H9 (cell line): Measurements from ENCODE around the gene FRMD4B. TPM values are rescaled to one million over a fixed set of nuclear protein-coding genes. Genes with fewer than 3 reads are reported as not detected.

ENCODE experiments used
- DNase-seq: peaks from one replicate; pipeline ENCODE4 v3.0.0-alpha.2; 2017
- H2AFZ ChIP-seq: one replicate; pipeline ENCODE4 v1.6.1; 2013; ENCODE audit warnings: mild to moderate bottlenecking, low read length, control low read depth, moderate library complexity
- H2AK5ac ChIP-seq: 2 replicates; pipeline ENCODE4 v1.6.1; 2013; ENCODE audit warnings: low read length, control low read depth, mixed read lengths; ENCODE audit not compliant: insufficient read length
- H2BK120ac ChIP-seq: one replicate; pipeline ENCODE4 v1.6.1; 2013; ENCODE audit warnings: low read depth, mild to moderate bottlenecking, low read length, control low read depth, inconsistent platforms; ENCODE audit not compliant: poor library complexity, severe bottlenecking
- H2BK12ac ChIP-seq: 2 replicates; pipeline ENCODE4 v1.6.1; 2013; ENCODE audit warnings: low read length, control low read depth, mixed read lengths, low read depth; ENCODE audit not compliant: insufficient read length
- H2BK15ac ChIP-seq: 2 replicates; pipeline ENCODE4 v1.6.1; 2013; ENCODE audit warnings: low read depth, low read length, control low read depth
- H2BK20ac ChIP-seq: one replicate; pipeline ENCODE4 v1.6.1; 2013; ENCODE audit warnings: low read depth, mild to moderate bottlenecking, low read length, control low read depth, inconsistent platforms; ENCODE audit not compliant: poor library complexity, severe bottlenecking
- H2BK5ac ChIP-seq: 2 replicates; pipeline ENCODE4 v1.6.1; 2013; ENCODE audit warnings: low read length, control low read depth, mixed read lengths; ENCODE audit not compliant: insufficient read length
- H3K14ac ChIP-seq: 2 replicates; pipeline ENCODE4 v1.6.1; 2013; ENCODE audit warnings: low read length, control low read depth; ENCODE audit not compliant: insufficient read depth
- H3K18ac ChIP-seq: 2 replicates; pipeline ENCODE4 v1.6.1; 2013; ENCODE audit warnings: low read depth, mild to moderate bottlenecking, mixed read lengths, low read length, control low read depth; ENCODE audit not compliant: insufficient read length
- H3K23ac ChIP-seq: 2 replicates; pipeline ENCODE4 v1.6.1; 2013; ENCODE audit warnings: low read length, control low read depth, mixed read lengths, low read depth; ENCODE audit not compliant: insufficient read length
- H3K23me2 ChIP-seq: 2 replicates; pipeline ENCODE4 v1.6.1; 2013; ENCODE audit warnings: low read depth, mild to moderate bottlenecking, mixed read lengths, low read length, control low read depth; ENCODE audit not compliant: insufficient read length, poor library complexity, severe bottlenecking
- H3K27ac ChIP-seq: 2 replicates; pipeline ENCODE4 v1.5.1; 2013; ENCODE audit warnings: low read length, control low read depth, mixed read lengths, low read depth; ENCODE audit not compliant: insufficient read length
- H3K27me3 ChIP-seq: 2 replicates; pipeline ENCODE4 v1.6.1; 2013; ENCODE audit warnings: low read length, control low read depth, inconsistent platforms; ENCODE audit not compliant: insufficient read depth
- H3K4ac ChIP-seq: 2 replicates; pipeline ENCODE4 v1.6.1; 2013; ENCODE audit warnings: low read depth, mild to moderate bottlenecking, control low read depth, inconsistent platforms, low read length, moderate library complexity
- H3K4me1 ChIP-seq: 2 replicates; pipeline ENCODE4 v1.6.1; 2013; ENCODE audit warnings: low read length, control low read depth, inconsistent platforms; ENCODE audit not compliant: insufficient read depth
- H3K4me2 ChIP-seq: 2 replicates; pipeline ENCODE4 v1.6.1; 2013; ENCODE audit warnings: low read length, control low read depth, mixed read lengths; ENCODE audit not compliant: insufficient read length, insufficient read depth
- H3K56ac ChIP-seq: 2 replicates; pipeline ENCODE4 v1.6.1; 2013; ENCODE audit warnings: low read depth, mild to moderate bottlenecking, mixed read lengths, low read length, control low read depth; ENCODE audit not compliant: insufficient read length
- H3K79me1 ChIP-seq: 2 replicates; pipeline ENCODE4 v1.6.1; 2013; ENCODE audit warnings: low read depth, mild to moderate bottlenecking, moderate library complexity, low read length, control low read depth, inconsistent platforms; ENCODE audit not compliant: insufficient read depth, poor library complexity, severe bottlenecking
- H3K79me2 ChIP-seq: 2 replicates; pipeline ENCODE4 v1.6.1; 2013; ENCODE audit warnings: low read length, control low read depth, inconsistent platforms; ENCODE audit not compliant: insufficient read depth
- H3K9ac ChIP-seq: 2 replicates; pipeline ENCODE4 v1.6.1; 2013; ENCODE audit warnings: low read length, control low read depth, mixed read lengths; ENCODE audit not compliant: insufficient read length; ENCODE audit errors: extremely low read depth
- H3K9me3 ChIP-seq: one replicate; pipeline ENCODE4 v1.6.1; 2013; ENCODE audit warnings: low read depth, low read length, inconsistent platforms; ENCODE audit not compliant: control insufficient read depth
- H3T11ph ChIP-seq: one replicate; pipeline ENCODE4 v1.6.1; 2013; ENCODE audit warnings: mild to moderate bottlenecking, low read length, control low read depth, inconsistent platforms
- H4K20me1 ChIP-seq: one replicate; pipeline ENCODE4 v1.6.1; 2013; ENCODE audit not compliant: control insufficient read depth, insufficient read length, insufficient read depth
- H4K5ac ChIP-seq: 2 replicates; pipeline ENCODE4 v1.6.1; 2013; ENCODE audit warnings: low read depth, mild to moderate bottlenecking, mixed read lengths, low read length, control low read depth; ENCODE audit not compliant: insufficient read length
- H4K8ac ChIP-seq: replicated peaks from 2 replicates; pipeline ENCODE4 v1.6.1; 2013; ENCODE audit warnings: low read length, control low read depth, mixed read lengths, low read depth; ENCODE audit not compliant: insufficient read length
- H4K91ac ChIP-seq: 2 replicates; pipeline ENCODE4 v1.6.1; 2013; ENCODE audit warnings: low read depth, mild to moderate bottlenecking, moderate library complexity, mixed read lengths, low read length, control low read depth; ENCODE audit not compliant: insufficient read length
- H3K27ac Mint-ChIP-seq, 3 experiments: 2 replicates in 2 of 3; 3 replicates in 1 of 3; pipeline ENCODE4 v1.8.0; 2020 to 2021; ENCODE audit warnings: mixed read lengths in 3 of 3, mild to moderate bottlenecking in 1 of 3, moderate library complexity in 1 of 3
- H3K27me3 Mint-ChIP-seq: 2 replicates; pipeline ENCODE4 v1.8.0; 2021; ENCODE audit warnings: low read depth, mild to moderate bottlenecking, moderate library complexity, mixed read lengths
- H3K36me3 Mint-ChIP-seq, 3 experiments: 2 replicates in 2 of 3; 3 replicates in 1 of 3; pipeline ENCODE4 v1.8.0; 2020 to 2021; ENCODE audit warnings: low read depth in 3 of 3, mixed read lengths in 3 of 3; ENCODE audit not compliant: insufficient read depth in 1 of 3
- H3K4me1 Mint-ChIP-seq, 2 experiments: 2 replicates each; pipeline ENCODE4 v1.8.0; 2020; ENCODE audit warnings: mixed read lengths in 2 of 2
- H3K4me3 Mint-ChIP-seq, 2 experiments: 2 replicates in 1 of 2; 3 replicates in 1 of 2; pipeline ENCODE4 v1.8.0; 2020 to 2021; ENCODE audit warnings: mild to moderate bottlenecking in 2 of 2, mixed read lengths in 2 of 2, moderate library complexity in 1 of 2
- H3K9me3 Mint-ChIP-seq, 2 experiments: 2 replicates in 1 of 2; 3 replicates in 1 of 2; pipeline ENCODE4 v1.8.0; 2020; ENCODE audit warnings: mild to moderate bottlenecking in 2 of 2, mixed read lengths in 2 of 2, moderate library complexity in 1 of 2
- WGBS: extraction: QIAGEN DNeasy Blood & Tissue Kit; methylation state at CpG from one replicate; pipeline ENCODE4 v1.1.7; 2013; ENCODE audit warnings: missing lambda C conversion rate, low lambda C conversion rate, mixed read lengths; ENCODE audit not compliant: insufficient read length; ENCODE audit errors: extremely low coverage; 5-methylcytosine and 5-hydroxymethylcytosine counted together
- long read RNA-seq: library from polyadenylated mRNA; unstranded; transcript quantifications from one replicate; pipeline ENCODE4 v2.0.0, GENCODE V29; 2020
- total RNA-seq: library from RNA; stranded (reverse); gene quantifications from 2 replicates; pipeline ENCODE4 v1.2.1, GENCODE V29; 2021
- TF ChIP-seq, protein P1 (sequence below): fragments of 200-600 bp; sonication (generic); conservative IDR thresholded peaks from 3 replicates; pipeline ENCODE4 v1.8.0; 2021; ENCODE audit warnings: antibody characterized with exemption, mild to moderate bottlenecking

Gene FRMD4B
- total RNA-seq: 2.0 and 3.4 TPM in 2 replicates
- long read RNA-seq: 0 reads

DNA sequence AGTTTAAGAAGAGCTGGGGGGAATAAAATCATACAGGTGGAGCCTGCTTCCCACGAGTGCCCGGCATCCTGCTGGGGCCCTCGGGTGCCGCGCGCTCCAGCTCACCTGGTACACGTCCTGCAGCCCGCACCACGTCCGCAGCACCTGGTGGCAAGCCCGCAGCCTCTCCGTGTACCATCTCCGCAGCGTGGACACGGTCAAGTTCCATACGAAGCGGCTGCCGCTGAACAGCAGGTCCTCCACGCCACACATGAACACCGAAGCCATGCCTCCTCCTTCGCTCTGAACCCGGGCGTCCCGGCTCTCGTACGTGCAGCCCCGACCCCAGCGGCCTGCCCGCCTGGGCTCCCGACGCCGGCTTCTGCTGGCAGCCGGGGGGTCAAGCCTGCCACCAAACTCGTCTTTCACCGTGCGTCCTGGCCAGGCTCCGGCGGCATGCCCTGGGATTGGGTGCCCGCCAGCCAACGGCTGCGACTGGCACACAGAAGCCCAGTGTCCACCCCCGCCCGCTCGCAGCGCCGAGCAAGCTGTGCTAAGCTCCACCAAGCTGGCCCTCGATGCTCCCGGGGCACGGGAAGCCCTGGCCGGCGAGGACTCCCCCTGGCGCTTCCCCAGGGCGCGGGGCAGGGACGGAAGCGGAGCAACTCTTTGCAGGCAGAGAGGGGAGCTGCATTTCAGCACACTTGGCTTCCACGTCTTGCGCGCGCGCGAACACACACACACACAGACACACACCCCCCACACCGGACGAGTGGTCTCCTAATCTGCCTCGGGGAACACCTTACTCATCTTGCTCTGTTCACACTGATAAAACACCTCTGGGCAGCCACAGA is at the start of gene FRMD4B:
Gene FRMD4B, minus strand, starts transcription at position 366 of the 833 bp plus-strand sequence. Its CDS starts 99 bp downstream, at position 267.
- no peak within 1 kb of the TSS for H2BK15ac ChIP-seq
- H3K9me3 ChIP-seq: no peaks in the 10 kb centered on the region
- no peaks in the 10 kb centered on the region for H3K79me1 ChIP-seq
- no peak within 1 kb of the TSS for H3T11ph ChIP-seq
- H4K20me1 ChIP-seq: no peaks in the 10 kb centered on the region
- H3K27me3 ChIP-seq: peaks cover 5% of the 10 kb centered on the region; the same call in 1 of the 2 replicates
- H2AFZ ChIP-seq: no peak within 1 kb of the TSS
- H2BK120ac ChIP-seq: no peak within 1 kb of the TSS
- WGBS: no CpG with 5 or more reads among the region's 65 CpGs
- H2BK20ac ChIP-seq: no peak within 1 kb of the TSS
- no peaks in the 10 kb centered on the region for H3K36me3 Mint-ChIP-seq
- H3K27ac ChIP-seq: no peak within 1 kb of the TSS
- TF ChIP-seq, protein P1, sequence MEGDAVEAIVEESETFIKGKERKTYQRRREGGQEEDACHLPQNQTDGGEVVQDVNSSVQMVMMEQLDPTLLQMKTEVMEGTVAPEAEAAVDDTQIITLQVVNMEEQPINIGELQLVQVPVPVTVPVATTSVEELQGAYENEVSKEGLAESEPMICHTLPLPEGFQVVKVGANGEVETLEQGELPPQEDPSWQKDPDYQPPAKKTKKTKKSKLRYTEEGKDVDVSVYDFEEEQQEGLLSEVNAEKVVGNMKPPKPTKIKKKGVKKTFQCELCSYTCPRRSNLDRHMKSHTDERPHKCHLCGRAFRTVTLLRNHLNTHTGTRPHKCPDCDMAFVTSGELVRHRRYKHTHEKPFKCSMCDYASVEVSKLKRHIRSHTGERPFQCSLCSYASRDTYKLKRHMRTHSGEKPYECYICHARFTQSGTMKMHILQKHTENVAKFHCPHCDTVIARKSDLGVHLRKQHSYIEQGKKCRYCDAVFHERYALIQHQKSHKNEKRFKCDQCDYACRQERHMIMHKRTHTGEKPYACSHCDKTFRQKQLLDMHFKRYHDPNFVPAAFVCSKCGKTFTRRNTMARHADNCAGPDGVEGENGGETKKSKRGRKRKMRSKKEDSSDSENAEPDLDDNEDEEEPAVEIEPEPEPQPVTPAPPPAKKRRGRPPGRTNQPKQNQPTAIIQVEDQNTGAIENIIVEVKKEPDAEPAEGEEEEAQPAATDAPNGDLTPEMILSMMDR: peak; percentile 13; the same call in 1 of the 3 replicates
- peak within 1 kb of the TSS; percentile 38 for H3K18ac ChIP-seq
- no peak within 1 kb of the TSS for H2AK5ac ChIP-seq
- peak within 1 kb of the TSS; percentile 18 for H3K9ac ChIP-seq
- no peak within 1 kb of the TSS for H4K91ac ChIP-seq
- H2BK5ac ChIP-seq: no peak within 1 kb of the TSS
- peak within 1 kb of the TSS; percentile 81 for H3K4me2 ChIP-seq
- H3K23me2 ChIP-seq: peaks cover 14% of the 10 kb centered on the region
- H3K14ac ChIP-seq: peak within 1 kb of the TSS; percentile 44; the same call in 1 of the 2 replicates
- H3K4me3 Mint-ChIP-seq: peak within 1 kb of the TSS; percentile 58 to 83
- H3K23ac ChIP-seq: no peak within 1 kb of the TSS
- peaks cover 14 to 22% of the 10 kb centered on the region in 2 experiments for H3K4me1 Mint-ChIP-seq
- no peaks in the 10 kb centered on the region for H3K4me1 ChIP-seq
- no peak within 1 kb of the TSS for H3K56ac ChIP-seq
- no peak within 1 kb of the TSS for H4K5ac ChIP-seq
- H3K27me3 Mint-ChIP-seq: peaks cover 47% of the 10 kb centered on the region
- no peaks in the 10 kb centered on the region for H3K79me2 ChIP-seq
- no peak within 1 kb of the TSS for H4K8ac ChIP-seq
- H3K4ac ChIP-seq: no peak within 1 kb of the TSS
- H3K27ac Mint-ChIP-seq: peak within 1 kb of the TSS in 1 of 3 experiments; percentile 52; a peak in 1 of 7 replicates
- no peaks in the 10 kb centered on the region for H3K9me3 Mint-ChIP-seq
- H2BK12ac ChIP-seq: no peak within 1 kb of the TSS
- DNase-seq: peak; percentile 50
